ENCODE measurements around the gene WFIKKN2. TPM values are rescaled to one million over a fixed set of nuclear protein-coding genes. Genes with fewer than 3 reads are reported as not detected.
A peak's percentile ranks its signal among the peaks of the same experiment; 100 is the strongest.

Gene WFIKKN2
- total RNA-seq, 1 experiment from 2014 or later, result not detected

DNA sequence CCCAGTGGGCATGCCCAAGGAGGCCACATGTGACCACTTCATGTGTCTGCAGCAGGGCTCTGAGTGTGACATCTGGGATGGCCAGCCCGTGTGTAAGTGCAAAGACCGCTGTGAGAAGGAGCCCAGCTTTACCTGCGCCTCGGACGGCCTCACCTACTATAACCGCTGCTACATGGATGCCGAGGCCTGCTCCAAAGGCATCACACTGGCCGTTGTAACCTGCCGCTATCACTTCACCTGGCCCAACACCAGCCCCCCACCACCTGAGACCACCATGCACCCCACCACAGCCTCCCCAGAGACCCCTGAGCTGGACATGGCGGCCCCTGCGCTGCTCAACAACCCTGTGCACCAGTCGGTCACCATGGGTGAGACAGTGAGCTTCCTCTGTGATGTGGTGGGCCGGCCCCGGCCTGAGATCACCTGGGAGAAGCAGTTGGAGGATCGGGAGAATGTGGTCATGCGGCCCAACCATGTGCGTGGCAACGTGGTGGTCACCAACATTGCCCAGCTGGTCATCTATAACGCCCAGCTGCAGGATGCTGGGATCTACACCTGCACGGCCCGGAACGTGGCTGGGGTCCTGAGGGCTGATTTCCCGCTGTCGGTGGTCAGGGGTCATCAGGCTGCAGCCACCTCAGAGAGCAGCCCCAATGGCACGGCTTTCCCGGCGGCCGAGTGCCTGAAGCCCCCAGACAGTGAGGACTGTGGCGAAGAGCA, 4.4 kb downstream of the WFIKKN2 start:
- intact Hi-C loops (cut with micrococcal nuclease; ENCODE audit: unreplicated experiment), result loop anchor here (10.0 kb wide), 1 partner anchor 135 kb away; the partner anchor contains the start of gene ANKRD40
- no peak overlapping the region for H3K27ac Mint-ChIP-seq (ENCODE audit: unreplicated experiment)
- no peak overlapping the region for H3K4me3 Mint-ChIP-seq (ENCODE audit: unreplicated experiment)
- TF ChIP-seq, protein P1, sequence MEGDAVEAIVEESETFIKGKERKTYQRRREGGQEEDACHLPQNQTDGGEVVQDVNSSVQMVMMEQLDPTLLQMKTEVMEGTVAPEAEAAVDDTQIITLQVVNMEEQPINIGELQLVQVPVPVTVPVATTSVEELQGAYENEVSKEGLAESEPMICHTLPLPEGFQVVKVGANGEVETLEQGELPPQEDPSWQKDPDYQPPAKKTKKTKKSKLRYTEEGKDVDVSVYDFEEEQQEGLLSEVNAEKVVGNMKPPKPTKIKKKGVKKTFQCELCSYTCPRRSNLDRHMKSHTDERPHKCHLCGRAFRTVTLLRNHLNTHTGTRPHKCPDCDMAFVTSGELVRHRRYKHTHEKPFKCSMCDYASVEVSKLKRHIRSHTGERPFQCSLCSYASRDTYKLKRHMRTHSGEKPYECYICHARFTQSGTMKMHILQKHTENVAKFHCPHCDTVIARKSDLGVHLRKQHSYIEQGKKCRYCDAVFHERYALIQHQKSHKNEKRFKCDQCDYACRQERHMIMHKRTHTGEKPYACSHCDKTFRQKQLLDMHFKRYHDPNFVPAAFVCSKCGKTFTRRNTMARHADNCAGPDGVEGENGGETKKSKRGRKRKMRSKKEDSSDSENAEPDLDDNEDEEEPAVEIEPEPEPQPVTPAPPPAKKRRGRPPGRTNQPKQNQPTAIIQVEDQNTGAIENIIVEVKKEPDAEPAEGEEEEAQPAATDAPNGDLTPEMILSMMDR (IDR thresholded peaks at IDR 0.05; ENCODE audit: insufficient read depth in 1 of 2, low read depth in 1 of 2, low read length in 1 of 2, severe bottlenecking in 1 of 2, unreplicated experiment in 1 of 2), result no peak
- peak in 1 of 2 experiments; percentile 43 for DNase-seq
- H3K36me3 ChIP-seq (ENCODE audit: control insufficient read depth, insufficient read depth, low read length), result no peaks in the 10 kb centered on the region
- no peaks in the 10 kb centered on the region for H3K4me1 Mint-ChIP-seq (ENCODE audit: low read depth, unreplicated experiment)
- no peaks in the 10 kb centered on the region for H3K9me3 Mint-ChIP-seq (ENCODE audit: unreplicated experiment)
- H3K27me3 Mint-ChIP-seq (ENCODE audit: insufficient read depth, unreplicated experiment), result no peaks in the 10 kb centered on the region
- ChIA-PET POLR2A (no interaction called here), CTCF (interaction anchor here (0.6 to 13.7 kb wide), 4 partner anchors 13 to 80 kb away, joined by 3 to 247 read pairs (median 4); no protein-coding TSS in a partner anchor)
- no peaks in the 10 kb centered on the region for H3K36me3 Mint-ChIP-seq (ENCODE audit: insufficient read depth, unreplicated experiment)
- H3K4me1 ChIP-seq, result peaks cover 8% of the 10 kb centered on the region
- BruUV-seq (replicated peaks), result no TSS peak
- no peak overlapping the region for H3K4me3 ChIP-seq (ENCODE audit: low read depth, low read length)
- no peaks in the 10 kb centered on the region for H3K9me3 ChIP-seq
- no peaks in the 10 kb centered on the region for H3K27me3 ChIP-seq (replicated peaks; ENCODE audit: control insufficient read depth, insufficient read depth, low read length)

DNA sequence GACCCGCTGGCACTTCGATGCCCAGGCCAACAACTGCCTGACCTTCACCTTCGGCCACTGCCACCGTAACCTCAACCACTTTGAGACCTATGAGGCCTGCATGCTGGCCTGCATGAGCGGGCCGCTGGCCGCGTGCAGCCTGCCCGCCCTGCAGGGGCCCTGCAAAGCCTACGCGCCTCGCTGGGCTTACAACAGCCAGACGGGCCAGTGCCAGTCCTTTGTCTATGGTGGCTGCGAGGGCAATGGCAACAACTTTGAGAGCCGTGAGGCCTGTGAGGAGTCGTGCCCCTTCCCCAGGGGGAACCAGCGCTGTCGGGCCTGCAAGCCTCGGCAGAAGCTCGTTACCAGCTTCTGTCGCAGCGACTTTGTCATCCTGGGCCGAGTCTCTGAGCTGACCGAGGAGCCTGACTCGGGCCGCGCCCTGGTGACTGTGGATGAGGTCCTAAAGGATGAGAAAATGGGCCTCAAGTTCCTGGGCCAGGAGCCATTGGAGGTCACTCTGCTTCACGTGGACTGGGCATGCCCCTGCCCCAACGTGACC, 5.0 kb downstream of the WFIKKN2 start:
- DNase-seq, result peak in 1 of 2 experiments; percentile 39
- TF ChIP-seq, protein P1 (IDR thresholded peaks at IDR 0.05; ENCODE audit: insufficient read depth in 1 of 2, low read depth in 1 of 2, low read length in 1 of 2, severe bottlenecking in 1 of 2, unreplicated experiment in 1 of 2), result no peak
- POLR2A ChIA-PET, result no interaction called here

DNA sequence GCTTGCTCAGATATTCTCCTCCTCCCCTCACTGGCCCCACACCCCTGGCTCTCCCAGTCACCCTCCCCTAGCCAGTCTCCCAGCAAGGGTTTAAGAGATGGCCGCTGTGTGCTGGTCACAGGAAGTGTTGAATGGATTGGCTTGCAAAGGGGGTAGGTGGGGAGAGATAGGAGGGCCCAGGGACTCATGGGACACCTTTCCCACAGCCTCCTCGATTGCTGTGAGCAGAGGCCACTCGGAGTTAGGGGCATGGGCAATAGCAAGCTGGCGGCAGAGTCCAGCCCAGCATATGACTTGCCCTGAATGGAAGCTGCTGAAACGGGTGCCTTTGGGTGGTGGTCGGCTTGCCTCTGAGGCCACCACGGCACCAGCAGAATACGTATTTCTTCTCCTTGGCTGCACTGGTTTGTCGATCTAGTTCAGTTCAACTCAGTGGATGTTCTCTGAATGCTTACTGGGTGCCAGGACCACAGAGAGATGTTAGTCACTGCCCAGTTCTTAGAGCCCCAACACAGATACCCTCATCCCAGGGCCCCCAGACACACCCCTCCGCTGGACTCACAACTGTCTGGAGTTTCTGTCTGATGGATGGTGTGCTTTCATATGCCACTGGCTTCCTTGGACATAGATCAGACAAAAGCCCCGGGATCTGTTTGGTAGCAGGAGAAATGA, 6.0 kb downstream of the WFIKKN2 start:
- H3K27me3 Mint-ChIP-seq (ENCODE audit: insufficient read depth, unreplicated experiment), result no peaks in the 10 kb centered on the region
- no peaks in the 10 kb centered on the region for H3K27me3 ChIP-seq (replicated peaks; ENCODE audit: control insufficient read depth, insufficient read depth, low read length)
- DNase-seq, result peak in 1 of 2 experiments; percentile 43
- no peak overlapping the region for H3K4me3 Mint-ChIP-seq (ENCODE audit: unreplicated experiment)
- H3K4me1 ChIP-seq, result peaks cover 23% of the 10 kb centered on the region
- ChIA-PET POLR2A (interaction anchor here (0.8 kb wide), 1 partner anchor 25 kb away, joined by 3 read pairs; the partner anchor contains the start of gene TOB1), CTCF (interaction anchor here (0.8 to 13.7 kb wide), 17 partner anchors 8 to 300 kb away, joined by 3 to 247 read pairs (median 4); no protein-coding TSS in a partner anchor)
- H3K4me1 Mint-ChIP-seq (ENCODE audit: low read depth, unreplicated experiment), result peaks cover 10% of the 10 kb centered on the region
- intact Hi-C loops (cut with micrococcal nuclease; ENCODE audit: unreplicated experiment), result loop anchor here (1.0 to 10.0 kb wide), 3 partner anchors 24 to 359 kb away; partner anchors contain the start of gene ANKRD40
- TF ChIP-seq, protein P1 (IDR thresholded peaks at IDR 0.05; ENCODE audit: insufficient read depth in 1 of 2, low read depth in 1 of 2, low read length in 1 of 2, severe bottlenecking in 1 of 2, unreplicated experiment in 1 of 2), result no peak
- H3K9me3 ChIP-seq, result no peaks in the 10 kb centered on the region
- H3K36me3 ChIP-seq (ENCODE audit: control insufficient read depth, insufficient read depth, low read length), result no peaks in the 10 kb centered on the region
- H3K9me3 Mint-ChIP-seq (ENCODE audit: unreplicated experiment), result no peaks in the 10 kb centered on the region
- H3K4me3 ChIP-seq (ENCODE audit: low read depth, low read length), result no peak overlapping the region
- no peaks in the 10 kb centered on the region for H3K36me3 Mint-ChIP-seq (ENCODE audit: insufficient read depth, unreplicated experiment)
- no TSS peak for BruUV-seq (replicated peaks)
- no peak overlapping the region for H3K27ac Mint-ChIP-seq (ENCODE audit: unreplicated experiment)

More for the DNA sequence above, 5.0 kb downstream of the WFIKKN2 start:
- no peaks in the 10 kb centered on the region for H3K27me3 Mint-ChIP-seq (ENCODE audit: insufficient read depth, unreplicated experiment)
- intact Hi-C loops (cut with micrococcal nuclease; ENCODE audit: unreplicated experiment), result loop anchor here (10.0 kb wide), 1 partner anchor 136 kb away; the partner anchor contains the start of gene ANKRD40
- H3K4me1 Mint-ChIP-seq (ENCODE audit: low read depth, unreplicated experiment), result peaks cover 6% of the 10 kb centered on the region
- H3K36me3 Mint-ChIP-seq (ENCODE audit: insufficient read depth, unreplicated experiment), result no peaks in the 10 kb centered on the region
- no peak overlapping the region for H3K27ac Mint-ChIP-seq (ENCODE audit: unreplicated experiment)
- Histone ChIP-seq H3K9me3 (no peaks in the 10 kb centered on the region), H3K36me3 (ENCODE audit: control insufficient read depth, insufficient read depth, low read length) (no peaks in the 10 kb centered on the region), H3K4me1 (peaks cover 14% of the 10 kb centered on the region), H3K4me3 (ENCODE audit: low read depth, low read length) (no peak overlapping the region), H3K27me3 (replicated peaks; ENCODE audit: control insufficient read depth, insufficient read depth, low read length) (no peaks in the 10 kb centered on the region)
- CTCF ChIA-PET, result interaction anchor here (0.6 to 13.7 kb wide), 3 partner anchors 12 to 56 kb away, joined by 4 to 247 read pairs (median 23); no protein-coding TSS in a partner anchor
- no TSS peak for BruUV-seq (replicated peaks)
- no peaks in the 10 kb centered on the region for H3K9me3 Mint-ChIP-seq (ENCODE audit: unreplicated experiment)
- no peak overlapping the region for H3K4me3 Mint-ChIP-seq (ENCODE audit: unreplicated experiment)
